Cardiac septum (tissue), 1 donor: Measurements from ENCODE around the gene GNLY. TPM values are rescaled to one million over a fixed set of nuclear protein-coding genes. Genes with fewer than 3 reads are reported as not detected.
A peak's percentile ranks its signal among the peaks of the same experiment; 100 is the strongest.
"Not testable (repeated sequence)": the region's sequence is repeated elsewhere in the genome, so short reads cannot be mapped to it uniquely, and the experiment has no call there.

ENCODE experiments used
- DNase-seq: peaks from one replicate; pipeline ENCODE4 v3.0.0-alpha.2; 2020; ENCODE audit warnings: low spot score
- intact Hi-C: fragments of 100-400 bp; cut with DNase I; formaldehyde crosslinking; loops from one replicate; pipeline ENCODE4 v1.14.0; 2022
- total RNA-seq: library from RNA; stranded (reverse); fragmentation: NEBNext Ultra II Directional; extraction: Animal tissue kit (Norgen Biotek cat#: 25700); gene quantifications from one replicate; pipeline ENCODE4 v1.2.1, GENCODE V29; 2021
- donor health status: DM: no; HTN: no; CAD: no.

The GNLY gene
- total RNA-seq, 1 donor from 2014 or later = 2.3 TPM

DNA sequence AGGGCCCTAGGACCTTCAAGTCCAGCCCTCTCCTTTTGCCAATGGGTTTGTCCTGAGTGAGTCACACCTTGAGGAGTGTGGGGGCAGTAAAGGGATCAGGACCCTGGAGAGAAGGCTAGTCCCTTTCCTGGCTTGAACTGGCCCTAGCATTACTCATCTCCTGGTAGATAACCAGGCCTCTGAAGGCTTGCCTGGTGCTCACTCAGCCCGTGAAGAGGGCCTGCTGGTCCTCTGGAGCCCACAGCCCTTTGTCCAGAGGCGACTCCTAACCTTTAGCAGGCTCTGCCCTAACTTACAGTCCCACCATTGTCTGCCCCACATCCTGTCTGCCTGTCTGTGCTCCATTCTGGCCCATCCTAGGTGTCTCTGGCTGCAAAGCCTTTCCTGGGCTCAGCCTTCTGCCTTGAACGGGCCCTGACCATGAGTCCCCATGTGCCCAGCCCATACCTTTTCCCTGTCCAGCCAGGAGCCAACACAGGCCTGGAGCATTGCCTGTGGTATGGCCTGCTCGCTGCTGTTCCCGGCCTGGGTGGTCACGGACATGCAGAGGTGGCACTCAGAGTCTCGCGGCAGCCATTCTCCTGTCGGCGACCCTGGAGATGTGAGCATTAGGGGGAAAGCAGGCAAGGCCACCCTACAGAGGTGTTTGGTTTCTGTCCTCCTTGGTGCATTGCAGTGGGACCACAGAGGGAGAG, 31.1 kb upstream of the GNLY start:
- intact Hi-C loops = no loop called here
- peak; percentile 76 for DNase-seq

DNA sequence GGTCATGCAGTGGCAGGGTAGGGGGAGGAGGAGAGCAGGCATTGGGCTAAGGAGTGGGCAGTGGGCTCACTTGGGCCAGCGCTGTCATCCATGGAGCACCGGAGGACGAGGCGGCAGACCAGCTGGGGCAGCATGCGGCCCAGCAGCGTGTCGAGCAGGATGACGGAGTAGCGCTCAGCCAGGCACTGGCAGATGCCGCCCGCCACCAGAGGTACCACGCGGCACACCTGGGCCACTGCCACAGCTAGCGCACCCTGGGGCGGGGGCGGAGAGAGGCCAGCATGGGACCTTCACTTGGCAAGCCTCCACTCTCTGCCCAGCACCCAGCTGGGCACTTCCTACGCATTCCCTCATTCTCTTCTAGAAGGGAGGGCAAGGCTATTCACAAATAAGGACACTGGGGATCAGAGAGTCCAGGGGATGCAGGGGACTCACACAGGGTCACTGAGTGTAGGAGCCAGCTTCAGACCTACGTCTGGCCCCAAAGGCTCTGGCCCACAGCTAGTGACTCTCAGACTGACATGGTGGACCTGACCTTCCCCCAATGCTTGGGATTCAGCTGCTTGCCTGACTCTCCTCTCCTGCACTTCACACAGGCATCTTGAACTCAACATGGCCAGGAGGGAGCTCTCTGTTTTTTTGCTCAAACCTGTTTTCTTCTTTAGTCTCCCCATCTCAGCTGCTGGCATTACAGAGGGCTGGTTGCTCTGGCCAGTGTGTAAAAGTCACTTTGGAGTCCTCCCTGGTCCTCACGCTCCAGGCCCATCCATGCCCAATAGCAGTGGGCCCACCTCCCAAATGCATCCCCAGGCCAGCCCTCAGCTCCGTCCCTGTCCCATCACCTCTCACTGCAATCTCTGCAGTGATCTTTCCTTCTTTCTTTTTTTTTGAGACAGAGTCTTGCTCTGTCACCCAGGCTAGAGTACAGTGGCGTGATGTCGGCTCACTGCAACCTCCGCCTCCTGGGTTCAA, 30.3 kb upstream of the GNLY start:
- DNase-seq = peak; percentile 66
- intact Hi-C loops = no loop called here

DNA sequence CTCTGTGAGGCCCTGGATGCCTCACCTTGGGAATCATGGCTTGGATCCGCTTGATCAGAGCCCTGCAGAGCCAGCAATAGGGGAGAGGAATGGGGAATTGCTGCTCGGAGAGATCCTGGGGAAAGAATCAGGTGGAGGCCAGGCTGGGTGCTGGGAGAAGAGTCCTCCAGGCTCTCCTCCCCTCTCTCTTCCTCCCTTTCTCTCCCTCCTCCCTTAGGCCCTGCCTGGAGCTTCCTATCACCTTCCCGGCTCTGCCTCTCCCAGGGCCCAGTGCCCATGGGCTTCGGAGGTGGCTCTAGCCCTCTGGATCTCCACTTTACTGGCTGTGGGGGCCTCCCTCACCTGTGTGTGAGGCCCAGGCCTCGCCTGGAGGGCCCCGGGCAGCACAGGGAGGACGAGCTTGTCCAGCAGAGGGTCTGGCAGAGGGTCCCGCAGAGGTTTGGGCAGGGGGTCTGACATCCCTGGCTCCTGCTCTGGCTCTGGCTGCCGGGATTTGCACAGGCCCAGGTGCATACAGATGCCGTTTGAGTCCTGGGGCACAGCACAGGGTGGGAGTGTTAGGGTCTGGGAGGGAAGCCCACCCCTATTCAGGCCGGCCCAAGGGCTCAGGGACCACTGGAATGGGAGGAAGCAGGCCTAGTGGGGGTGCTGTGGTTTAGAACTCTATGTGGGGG, 28.8 kb upstream of the GNLY start:
- intact Hi-C loops = no loop called here
- no peak for DNase-seq

DNA sequence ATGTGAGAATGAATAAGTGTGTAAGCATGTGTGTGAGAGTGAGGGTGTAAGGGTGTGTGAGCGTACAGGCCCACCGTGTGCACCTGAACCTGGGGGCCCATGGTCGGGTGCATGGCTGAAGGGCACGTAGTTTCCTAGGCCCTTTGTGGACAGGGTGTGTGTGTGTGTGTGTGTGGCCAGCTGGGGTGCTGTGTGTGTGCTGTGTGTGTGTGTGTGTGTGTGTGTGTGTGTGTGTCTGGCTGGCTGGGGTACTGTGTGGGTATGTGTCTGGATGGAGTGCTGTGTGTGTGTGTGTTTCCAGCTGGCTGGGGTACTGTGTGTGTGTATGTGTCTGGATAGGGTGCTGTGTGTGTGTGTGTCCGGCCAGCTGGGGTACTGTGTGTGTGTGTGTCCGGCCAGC, 28.1 kb upstream of the GNLY start:
- intact Hi-C loops = no loop called here
- DNase-seq = no peak

DNA sequence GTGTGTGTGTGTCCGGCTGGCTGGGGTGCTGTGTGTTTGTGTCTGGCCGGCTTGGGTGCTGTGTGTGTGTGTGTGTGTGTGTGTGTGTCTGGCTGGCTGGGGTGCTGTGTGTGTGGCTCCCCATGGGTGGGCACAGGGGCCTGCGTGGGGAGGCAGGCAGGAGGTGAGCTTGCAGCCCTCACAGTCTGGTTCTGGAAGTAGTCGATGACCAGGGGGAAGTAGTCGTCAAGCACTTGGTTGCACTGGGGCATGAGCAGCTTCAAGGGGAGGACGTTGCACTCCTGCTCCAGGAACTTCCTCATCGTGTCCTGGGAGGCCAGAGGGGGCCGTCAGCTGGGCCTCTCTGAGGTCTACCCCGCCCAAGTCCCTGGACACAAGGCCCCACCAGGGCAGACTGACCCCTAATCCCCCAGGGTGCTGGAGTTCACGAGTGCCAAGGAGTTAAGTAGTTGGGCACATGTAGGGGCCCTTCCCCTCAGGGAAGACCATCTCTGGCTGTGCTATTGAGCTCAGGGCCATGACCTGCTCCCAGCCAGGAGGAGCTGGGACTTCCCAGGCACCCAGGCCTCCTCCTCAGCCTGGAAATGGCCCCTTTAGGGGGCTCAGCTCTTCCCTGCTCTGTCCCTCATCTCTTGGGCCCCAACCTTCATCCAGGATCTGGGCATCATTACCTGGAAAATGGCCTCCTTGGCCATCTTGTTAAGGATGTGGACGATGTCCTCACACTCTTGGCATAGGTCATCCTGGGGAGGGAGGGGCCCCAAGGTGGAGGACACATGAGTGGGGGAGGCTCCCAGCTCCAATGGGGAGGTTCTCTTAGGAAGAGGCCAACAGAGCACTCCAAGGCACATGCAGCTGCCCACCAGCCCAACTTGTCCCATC, 27.5 kb upstream of the GNLY start:
- peak; percentile 73 for DNase-seq
- intact Hi-C loops = no loop called here

DNA sequence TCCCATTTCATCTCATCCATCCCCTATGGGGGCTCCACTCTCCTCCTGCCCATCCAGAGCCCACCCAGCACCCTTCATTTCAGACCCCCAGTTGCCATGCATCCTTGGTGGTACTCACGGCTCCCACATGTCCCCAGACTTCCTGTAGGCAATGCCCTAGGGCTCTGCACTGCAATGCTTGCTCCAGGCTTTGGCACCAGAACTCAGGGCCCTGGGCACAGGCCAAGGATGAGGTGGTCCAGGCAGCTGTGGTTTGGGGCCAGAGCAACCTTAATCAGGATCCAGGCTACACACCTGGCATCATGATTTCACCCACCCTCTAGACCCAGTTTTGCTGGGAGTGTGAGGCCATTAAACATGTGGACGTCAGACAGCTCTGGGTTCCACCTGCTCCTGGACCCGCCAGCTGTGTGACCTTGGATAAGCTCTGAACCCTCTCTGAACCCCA, 26.6 kb upstream of the GNLY start:
- intact Hi-C loops = no loop called here

DNA sequence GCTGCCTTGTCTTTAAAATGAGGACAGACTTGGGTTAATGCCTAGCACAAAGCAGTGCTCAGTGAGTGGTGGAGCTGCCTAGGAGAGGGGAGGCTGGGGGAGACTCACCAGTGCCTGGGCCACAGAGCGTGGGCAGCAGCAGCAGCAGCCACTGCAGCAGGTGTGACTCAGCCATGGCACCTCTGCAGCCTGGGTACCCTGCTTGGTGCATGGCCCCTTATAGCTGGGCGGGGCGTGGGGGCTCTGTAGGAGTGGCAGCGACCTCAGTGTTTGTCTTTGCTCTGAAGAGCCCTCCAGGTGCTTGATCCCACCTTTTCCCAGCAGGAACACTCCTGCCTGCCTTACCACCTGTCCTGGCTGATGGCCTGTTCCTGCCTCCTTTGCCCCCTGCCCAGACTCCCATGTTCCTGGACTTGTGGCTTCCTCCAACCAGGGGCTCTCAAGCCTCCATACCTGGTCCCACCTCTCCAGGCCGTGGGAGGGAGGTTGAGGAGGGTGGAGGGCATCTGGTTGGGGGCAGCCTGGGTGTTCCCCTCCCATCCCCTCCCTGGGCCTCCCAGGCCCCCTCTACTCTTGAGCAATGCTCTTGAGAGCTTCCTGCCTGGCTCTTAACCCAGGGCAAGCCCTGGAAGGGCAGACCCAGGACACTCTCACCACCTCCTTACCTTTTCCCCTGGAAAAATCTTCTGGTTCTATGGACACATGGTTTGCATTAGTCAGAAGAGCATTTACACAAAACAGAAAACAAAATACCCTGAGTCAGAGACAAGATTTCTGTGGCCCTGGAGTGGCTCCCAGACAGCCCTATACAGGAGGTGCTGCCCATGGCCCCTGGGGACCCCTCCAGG, 25.9 kb upstream of the GNLY start, which contains the start of gene SFTPB:
Gene SFTPB, minus strand, starts transcription at position 191 of the 848 bp plus-strand sequence. Its CDS starts 16 bp downstream, at position 175.
- intact Hi-C loops = no loop called here
- DNase-seq = peak; percentile 67

More for the DNA sequence above, 26.6 kb upstream of the GNLY start:
- DNase-seq = peak; percentile 60

DNA sequence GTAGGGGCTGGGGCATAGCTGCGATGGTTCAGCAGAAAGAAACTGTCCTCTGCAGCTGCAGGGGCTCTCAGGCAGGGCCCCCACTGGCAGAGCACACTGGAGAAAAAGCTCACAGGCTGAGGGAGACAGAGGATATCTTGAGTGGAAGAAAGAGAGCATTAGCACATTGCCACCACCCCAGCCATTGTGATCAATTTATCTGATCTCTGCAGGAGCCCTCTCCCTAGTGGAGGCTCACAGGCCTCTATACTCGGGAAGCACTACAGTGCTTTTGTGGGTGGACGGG, 25.4 kb upstream of the GNLY start:
- no peak for DNase-seq
- intact Hi-C loops = no loop called here

DNA sequence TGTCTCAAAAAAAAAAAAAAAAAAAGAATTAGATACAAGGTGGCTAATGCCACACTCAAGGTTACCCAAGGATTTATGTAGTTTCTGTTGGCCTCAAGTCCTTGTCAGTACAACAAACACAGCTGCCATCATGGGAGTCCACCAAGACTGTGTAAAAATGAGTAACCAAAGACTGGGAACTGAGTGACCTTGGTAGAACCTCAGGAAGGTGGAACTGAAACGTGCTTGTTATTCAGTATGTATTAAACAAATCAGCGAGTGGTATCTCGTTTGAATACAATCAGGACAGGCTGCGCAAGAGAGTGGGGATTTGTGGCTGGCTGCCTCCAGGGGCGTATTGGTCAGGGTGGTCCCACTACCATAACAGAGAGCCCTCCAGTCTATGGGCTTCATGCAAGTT, 24.6 kb upstream of the GNLY start:
- intact Hi-C loops = no loop called here
- no peak for DNase-seq

DNA sequence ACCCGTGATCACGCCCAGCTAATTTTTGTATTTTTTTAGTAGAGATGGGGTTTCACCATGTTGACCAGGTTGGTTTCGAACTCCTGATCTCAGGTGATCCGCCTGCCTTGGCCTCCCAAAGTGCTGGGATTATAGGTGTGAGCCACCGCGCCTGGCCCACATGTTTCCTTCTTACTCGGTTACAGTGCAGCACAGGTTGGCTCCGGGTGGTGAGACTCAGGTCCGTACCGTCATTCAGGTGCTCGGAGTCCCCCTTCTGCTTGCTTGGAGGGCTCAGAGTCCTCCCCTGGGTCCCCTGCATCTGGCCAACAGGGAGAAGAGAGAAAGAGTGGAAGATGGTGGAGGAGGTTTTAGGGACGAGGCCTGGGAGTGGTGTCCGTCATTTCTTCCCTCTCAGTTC, 23.7 kb upstream of the GNLY start:
- DNase-seq = peak; percentile 27
- intact Hi-C loops = not testable (repeated sequence)

DNA sequence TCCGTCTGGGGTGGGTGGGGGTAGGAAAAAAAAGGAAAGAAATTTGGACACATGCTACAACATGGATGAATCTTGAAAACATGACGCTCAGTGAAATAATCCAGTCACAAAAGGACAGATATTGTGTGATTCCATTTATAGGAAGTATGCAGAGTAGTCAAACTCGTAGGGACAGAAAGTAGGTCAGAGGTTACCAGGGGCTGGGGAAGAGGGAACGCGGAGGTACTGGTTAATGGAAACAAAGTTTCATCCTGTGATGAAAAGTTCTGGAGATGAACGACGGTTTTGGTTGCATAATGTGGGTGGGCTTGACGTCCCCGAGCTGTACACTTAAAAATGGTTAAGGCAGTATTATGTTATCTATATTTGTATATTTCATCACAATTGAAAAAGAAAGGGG, 21.7 kb upstream of the GNLY start:
- intact Hi-C loops = no loop called here
- DNase-seq = no peak

DNA sequence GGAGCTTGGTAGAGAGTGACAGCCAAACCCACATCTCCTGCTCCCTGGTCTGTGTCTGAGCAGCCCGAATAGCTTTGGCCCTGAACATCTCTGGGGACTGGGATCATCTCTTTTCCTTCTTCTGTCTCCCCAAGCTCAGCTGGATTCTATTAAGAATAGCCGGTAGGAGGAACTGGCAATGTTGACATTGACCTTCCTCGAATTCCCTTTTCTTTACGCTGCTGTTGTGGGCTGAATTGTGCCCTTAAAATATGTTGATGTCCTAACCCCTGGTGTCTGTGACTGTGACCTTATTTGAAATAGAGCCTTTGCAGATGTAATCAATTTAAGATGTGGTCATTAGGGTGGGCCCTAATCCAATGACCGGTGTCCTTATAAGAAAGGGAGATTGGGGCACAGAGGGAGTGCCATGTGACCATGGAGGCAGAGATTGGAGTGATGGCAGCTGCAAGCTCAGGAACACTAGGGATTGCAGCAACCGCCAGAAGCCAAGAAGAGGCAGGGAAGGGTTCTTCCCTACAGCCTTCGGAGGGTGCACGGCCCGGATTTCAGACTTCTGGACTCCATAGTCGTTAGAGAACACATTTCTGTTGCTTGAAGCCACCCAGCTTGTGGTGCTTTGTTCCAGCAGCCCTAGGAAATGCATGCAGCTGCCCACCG, 20.3 kb upstream of the GNLY start:
- intact Hi-C loops = no loop called here
- peak; percentile 72 for DNase-seq

DNA sequence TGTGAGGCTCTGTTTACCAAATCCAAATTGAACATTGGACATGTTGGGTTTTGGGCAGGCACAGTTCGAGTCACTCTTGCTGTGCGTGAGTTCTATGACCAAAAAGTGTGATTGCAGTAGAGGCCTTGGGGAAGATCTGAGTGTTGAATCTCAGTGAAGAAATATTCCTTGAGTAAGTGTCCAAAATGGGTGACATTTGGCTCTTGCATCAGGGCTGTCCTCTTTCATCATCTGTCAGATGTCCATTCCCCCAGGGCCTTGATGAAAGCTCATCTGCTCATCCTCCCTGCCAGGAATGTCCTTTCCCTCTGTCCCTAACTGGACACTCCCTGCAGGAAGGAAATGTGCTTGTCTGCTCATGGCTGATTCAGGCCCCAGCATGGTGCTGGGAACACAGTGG, 19.7 kb upstream of the GNLY start:
- DNase-seq = no peak
- intact Hi-C loops = no loop called here

DNA sequence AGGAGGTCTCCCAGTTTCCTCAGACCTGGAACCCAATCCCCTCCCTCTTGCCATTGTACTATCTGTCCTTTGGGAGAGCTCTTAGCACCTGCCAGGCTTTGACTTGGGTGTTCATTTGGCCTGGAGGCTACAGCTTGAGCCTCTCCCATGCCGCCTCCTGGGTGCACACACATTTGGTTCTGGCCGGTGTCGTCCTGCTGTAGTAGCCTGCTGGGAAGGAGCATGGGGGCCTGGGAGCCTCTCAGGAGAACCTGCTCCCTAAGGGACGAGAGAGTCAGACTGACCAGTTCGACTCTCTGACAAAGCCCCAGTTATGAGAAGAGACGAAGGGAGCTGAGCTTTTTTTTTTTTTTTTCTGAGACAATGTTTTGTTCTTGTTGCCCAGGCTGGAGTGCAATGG, 18.7 kb upstream of the GNLY start:
- intact Hi-C loops = no loop called here
- no peak for DNase-seq

DNA sequence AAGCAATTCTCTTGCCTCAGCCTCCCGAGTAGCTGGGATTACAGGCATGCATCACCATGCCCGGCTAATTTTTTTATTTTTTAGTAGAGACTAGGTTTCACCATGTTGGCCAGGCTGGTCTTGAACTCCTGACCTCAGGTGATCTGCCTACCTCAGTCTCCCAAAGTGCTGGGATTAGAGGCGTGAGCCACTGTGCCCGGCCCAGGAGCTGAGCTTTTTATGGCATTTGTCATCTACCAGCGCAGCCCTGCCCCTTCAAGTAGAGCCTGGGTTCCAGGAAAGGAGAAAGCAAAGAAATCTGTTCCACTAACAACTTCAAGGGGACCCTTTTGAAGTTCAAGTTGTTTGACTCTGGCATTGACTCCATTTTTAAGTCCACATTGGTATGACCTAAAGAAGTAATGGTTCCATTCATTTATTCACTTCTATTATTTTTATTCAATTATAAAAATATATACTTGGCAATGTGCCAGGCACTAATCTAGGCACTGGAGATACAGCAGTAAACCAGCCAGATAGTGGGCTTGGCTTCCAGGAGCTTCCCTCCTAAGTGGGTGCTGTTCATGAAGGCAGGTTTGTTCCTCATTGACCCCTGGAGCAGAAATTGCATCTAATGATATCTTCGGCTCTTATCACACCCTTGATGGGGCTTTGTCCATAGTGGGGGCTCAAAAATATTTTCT, 18.2 kb upstream of the GNLY start:
- intact Hi-C loops = no loop called here

DNA sequence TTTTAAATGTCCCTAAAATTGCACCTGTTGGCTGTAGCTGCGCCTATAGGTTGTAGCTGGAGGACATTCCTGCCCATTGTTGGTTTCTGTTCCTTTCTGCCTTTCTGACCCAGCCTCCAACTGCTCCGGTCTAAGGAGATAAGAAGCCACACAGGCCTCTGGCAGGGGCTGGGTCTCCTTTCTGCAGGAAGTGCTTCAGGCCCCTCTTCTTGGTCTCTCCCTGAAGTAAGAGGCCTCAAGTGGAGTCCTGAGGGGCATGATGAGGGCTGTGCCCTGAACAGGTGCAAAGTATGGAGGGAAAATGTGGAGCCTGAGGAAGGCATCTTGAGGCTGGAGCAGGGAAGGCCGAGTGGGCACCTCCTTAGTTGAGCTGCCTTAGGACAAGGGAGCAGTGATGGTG, 15.8 kb upstream of the GNLY start:
- intact Hi-C loops = no loop called here
- peak; percentile 49 for DNase-seq

More for the DNA sequence above, 18.2 kb upstream of the GNLY start:
- DNase-seq = no peak
